Activated CD8-positive, alpha-beta memory T cell treated with anti-CD3 and anti-CD28 coated beads, Interleukin-2, amount 50 U/mL, for 24 hours (primary cell): ENCODE data around the gene SPTAN1.
"Not testable (repeated sequence)": the region's sequence is repeated elsewhere in the genome, so short reads cannot be mapped to it uniquely, and the experiment has no call there.

ENCODE experiments used
- DNase-seq: peaks from one replicate; pipeline ENCODE4 v3.0.0-alpha.2; 2020; ENCODE audit errors: extremely low read depth

Gene SPTAN1

DNA sequence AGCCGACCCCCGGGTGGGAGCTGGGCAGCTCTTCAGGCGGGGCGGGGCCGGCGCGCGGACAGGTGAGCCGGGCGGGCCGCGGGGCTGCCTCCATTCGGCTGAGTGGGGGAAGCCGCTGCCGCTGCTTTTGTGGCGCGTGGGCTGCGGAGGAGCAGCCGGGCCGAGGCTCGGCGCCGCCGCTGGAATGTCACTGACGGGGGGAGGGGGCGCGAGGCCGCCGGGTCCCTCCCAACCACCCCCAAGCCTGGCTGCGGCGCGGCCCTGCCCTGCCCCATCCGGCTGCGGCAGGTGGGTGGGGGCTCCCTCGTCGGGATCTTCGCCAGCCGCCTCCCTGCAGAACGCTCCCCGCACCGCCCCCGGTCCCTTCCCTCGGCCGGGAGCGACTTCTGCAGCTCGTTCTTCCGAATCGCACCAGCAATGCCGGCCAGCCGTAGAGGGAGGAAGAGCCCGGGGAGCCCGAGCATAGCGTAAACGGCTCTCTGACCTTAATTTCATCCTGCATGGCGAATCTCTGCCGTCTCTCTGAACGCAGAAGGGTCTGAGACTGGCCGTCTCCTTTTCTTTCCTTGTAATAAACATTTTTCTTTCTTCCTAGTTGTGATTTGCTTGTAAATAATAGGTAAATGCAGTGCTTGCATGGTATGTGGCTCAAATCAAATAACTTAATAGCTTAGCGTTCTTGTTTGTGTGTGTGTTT is 505 bp downstream of the SPTAN1 start:
- no peak for DNase-seq

DNA sequence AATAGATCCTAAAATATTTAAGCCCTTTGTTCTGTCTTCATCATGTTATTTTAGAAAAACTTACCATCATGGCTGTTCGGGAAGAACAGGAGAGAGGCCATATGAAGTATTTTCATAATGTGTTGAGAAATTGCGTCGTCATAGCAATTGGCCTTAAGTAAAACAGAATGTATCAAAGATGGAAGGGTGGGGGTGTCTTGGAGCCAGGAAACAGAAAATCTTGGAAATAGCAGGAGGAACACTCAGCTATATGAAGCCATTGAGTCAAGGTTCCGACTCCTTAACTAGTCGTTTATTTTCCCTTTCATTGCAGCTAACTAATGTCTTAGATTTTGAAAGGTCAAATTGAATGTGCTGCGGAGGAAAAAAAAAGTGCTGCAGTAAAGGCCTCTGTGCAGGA is 1.3 kb downstream of the SPTAN1 start:
- no peak for DNase-seq

DNA sequence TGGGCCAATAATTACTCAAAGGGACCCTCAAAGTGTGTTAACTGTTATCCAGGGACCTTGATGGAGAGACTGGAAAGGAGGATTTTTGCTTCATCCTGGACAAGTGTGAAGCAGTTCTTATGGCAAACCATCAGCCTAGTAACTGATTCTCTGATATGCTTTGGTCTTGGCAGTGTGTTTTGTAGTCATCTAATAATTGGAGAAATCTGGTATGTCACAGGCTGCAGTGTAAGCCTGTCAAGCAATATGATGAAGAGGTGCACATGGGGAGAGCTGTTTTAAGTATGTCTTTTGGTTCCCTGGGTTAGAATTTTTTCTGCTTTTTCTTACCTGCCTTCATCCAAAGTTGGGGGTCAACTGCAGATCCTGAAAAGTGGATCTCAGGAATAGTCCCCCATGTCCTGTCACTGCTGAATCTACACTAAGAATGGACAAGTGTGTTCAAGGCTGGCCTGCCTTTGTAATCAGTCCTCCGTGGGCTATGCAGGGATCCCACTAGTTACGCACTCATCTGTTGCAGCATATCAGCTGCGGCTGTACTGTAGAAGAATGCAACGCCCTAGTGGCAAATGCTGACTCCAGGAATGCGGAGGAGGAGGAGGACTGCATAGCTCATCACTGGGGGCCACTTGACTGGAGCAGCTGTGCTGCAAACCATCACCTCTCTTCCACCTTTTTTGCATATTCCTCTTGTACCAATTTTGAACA is 1.9 kb downstream of the SPTAN1 start:
- no peak for DNase-seq

DNA sequence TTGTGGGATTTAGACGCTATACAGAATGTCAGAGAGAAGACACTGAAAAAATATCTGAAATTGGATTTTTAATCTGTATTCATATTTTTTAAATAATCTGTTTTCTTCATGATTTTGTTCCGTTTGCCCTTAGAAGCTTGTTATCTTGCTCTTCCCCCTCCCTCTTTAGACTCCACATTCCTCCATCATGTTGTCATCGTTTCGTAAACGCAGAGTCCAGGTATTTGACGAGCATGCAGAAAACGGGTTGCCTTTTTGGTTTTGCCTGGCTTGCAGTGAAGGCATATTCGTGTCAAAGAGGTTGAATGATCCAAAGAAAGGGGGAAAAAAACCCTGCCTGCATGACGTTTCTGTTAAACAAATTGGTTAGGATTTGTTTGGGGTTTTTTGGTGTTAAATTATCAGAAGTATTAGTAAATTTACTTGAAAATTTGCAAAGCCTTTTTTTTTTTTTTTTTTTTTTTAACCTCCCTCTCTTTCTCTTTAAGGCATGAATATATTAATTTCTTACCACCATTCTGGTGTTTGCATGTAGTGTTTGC is 2.9 kb downstream of the SPTAN1 start:
- DNase-seq: no peak

DNA sequence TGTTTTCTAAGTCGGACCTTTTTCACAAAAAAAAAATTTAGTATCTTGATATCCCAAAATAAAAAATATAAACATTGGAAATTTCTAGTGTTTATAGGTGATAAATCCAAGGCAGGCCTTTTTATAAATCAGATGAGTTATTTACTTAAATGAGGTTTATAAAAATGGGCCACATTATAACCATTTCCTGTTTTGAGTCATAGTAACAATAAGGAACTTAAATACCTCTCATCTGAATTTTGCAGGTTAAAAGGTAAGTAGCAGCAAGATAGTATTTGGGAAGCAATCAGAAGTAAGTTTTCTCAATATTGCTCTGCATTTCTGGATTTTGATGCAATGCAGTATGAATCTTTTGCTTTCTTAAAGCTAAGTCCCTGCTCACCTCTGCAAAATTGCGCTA is 3.9 kb downstream of the SPTAN1 start:
- no peak for DNase-seq

DNA sequence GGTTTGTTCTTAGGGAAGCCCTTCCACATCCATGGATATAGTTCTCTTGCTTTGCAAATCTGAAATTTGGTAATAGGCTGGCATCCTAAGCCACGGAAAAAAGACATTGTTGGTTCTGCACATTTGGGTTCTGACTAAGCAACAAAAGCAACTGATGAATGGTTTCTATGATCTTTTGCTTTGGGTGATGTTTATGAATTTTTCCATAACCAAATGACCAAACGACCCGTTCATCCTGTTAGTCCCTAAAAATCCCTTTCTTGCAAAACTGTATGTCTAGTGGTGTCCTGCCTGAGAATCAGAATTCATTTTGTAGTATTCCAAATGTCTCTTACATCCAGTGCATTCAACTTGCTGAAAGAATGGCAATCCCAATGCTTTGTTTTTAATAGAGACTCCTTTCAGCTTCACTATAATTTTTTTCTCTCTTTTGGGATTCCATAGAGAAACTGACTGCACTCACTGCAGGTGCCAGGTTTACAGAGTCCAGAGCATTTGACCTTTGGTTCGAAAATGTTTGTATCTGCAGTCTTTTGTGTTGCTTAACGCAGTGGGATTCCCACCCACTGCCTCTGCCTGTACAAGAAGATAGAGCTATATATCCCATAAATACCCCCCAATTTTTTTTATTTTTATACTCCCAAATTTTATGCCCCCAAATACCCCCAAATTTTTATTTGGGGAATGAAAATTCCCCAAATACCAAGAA is 4.7 kb downstream of the SPTAN1 start:
- DNase-seq: no peak

DNA sequence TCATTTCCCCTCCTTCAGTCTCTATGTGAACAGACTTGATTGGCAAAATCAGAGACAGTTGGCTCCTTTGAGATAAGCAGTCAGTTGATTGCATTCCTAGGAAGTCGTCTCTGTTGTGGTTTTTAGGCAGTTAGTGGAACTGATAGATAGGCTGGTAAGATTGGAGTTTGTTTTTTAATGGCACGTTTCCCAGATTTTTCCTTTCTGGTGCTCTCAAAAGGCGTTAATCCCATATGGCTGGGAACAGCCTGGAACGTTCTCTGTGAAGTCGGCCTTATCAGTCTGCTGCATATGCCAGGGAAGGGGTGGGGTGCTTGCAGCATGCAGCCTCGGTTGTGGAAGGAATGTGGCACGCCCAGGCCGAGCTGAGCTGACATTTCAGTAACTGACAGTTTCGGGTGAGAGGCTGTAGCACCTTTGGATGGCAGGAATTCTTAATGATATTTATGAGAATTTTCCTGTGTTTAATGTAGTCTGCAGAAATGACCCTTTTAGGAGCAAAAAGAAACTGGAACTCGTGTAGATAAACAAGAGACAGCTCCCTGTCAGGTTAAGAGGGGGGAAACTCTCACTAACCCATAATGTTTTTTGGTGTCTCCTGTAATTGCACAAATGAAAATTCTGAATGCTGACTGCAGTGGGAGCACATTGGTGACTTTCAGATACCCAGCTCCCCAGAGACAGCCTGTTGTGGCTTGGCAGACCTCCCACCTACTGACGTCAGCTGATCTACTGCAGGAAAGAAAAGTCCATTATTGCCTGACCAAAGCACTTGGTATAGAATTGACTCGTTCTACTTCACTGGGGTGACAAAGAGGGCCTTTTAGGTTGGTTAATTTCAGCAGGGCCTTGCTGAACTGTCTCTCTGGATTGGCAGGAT is 6.3 kb downstream of the SPTAN1 start:
- peak; percentile 23 for DNase-seq

DNA sequence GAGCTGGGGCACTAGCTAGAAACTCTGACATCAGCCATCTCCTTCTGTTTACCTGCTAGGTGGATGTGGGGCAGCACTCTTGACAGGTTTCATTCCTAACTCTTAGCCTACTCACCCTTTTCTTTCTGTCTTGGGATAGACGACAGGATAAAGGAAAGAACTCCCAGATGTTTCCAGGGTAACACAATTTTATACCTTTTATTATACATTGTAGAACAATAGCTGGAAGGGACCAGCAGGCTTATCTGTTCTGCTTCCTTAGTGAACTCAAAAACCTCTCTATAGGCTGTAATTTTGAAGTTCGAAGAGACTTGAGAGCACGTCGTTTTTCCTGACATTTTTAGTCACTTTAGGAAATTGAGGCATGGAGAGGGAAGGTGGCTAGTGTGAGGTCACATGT is 13.2 kb downstream of the SPTAN1 start:
- no peak for DNase-seq

DNA sequence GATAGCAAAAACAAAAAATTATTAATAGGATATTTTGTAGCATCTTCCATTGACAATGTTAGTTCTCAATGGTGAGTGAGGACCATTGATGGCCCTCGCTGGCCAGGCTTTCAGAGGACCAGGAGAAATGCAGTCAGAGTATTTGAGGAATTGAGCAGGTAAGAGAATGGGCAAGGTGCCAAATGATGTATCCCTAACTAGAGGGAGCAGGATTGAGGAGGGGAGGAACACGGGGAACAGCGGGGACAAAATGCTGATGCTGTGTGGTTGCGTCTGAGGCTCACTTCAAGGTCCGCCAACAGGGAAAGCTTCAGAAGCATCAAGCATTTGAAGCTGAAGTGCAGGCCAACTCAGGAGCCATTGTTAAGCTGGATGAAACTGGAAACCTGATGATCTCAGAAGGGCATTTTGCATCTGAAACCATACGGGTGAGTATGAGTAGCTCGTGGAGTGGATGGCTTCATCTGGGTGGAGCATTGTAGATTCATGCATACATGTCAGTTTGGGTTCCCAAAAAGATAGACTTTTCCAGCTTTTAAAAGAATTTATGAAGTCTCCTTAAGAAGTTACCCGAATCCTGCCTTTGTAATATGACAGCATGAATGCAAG is 16.2 kb downstream of the SPTAN1 start:
- no peak for DNase-seq

DNA sequence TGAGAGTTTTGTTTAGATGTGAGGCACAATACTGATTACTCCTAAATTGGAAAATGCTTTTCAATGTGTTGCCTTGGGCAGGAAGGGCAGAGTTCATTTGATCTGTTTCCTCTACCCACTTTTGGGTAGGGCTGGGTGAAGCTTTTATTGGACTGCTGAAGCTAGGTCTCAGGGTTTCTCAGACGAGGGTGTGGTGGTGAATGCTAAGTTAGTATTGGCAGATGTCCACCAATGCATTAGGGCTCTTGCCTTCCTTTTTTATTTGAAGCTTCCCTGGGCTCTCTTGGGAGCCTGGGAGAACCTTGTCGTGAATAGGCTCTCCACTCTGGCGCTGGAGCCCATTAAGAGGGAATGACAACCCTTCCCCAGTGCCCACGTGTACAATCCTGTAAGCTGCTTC is 23.1 kb downstream of the SPTAN1 start:
- no peak for DNase-seq

DNA sequence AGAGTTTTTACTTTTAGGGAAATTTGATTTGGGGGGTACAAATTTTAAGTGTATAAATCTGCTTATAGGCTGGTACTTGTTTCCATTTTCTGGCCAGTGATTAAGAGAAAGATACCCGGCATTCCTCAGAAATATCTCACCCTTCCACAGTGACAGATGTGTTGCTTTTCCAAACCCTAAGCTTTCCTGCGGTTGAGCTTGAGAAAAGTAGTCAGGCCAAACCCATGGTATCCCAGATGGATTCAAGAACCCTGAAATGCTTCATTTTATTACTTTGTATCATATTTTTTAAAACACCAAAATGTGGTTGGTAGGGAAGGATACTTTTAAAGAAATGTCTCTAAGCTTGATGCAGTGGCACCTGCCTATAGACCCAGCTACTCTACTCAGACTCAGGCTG is 23.5 kb downstream of the SPTAN1 start:
- no peak for DNase-seq

DNA sequence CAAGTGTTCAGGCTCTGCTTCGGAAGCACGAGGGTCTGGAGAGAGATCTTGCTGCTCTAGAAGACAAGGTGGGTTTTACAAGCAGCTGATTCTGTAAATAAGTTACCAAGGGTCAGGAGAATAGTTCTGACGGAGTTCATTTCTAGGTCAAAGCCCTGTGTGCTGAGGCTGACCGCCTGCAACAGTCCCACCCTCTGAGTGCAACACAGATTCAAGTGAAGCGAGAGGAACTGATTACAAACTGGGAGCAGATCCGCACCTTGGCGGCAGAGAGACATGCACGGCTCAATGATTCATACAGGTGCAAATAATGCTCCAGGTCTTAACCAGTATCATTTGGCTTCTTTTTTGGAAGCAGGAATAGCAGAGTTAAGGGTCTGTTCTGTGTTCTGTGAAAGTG is 24.8 kb downstream of the SPTAN1 start:
- DNase-seq: no peak

DNA sequence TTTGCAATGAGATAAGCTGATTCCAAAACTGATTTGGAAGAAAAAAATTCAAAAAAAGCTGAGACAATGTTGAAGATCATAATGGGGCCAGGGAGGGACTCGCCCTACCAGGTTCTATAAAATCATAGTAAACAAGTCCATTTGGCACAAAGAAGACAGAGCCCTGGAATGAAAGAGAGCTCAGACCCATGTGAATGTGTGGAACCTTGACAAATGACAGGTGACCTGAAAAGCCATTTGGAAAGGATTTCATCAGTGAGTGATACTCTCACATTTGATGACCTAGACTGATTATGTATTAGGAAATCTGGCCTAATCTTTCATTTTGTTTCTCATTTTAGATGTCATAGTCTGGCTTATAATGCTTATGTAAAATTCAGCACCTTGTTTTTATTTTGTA is 26.8 kb downstream of the SPTAN1 start:
- DNase-seq: no peak

DNA sequence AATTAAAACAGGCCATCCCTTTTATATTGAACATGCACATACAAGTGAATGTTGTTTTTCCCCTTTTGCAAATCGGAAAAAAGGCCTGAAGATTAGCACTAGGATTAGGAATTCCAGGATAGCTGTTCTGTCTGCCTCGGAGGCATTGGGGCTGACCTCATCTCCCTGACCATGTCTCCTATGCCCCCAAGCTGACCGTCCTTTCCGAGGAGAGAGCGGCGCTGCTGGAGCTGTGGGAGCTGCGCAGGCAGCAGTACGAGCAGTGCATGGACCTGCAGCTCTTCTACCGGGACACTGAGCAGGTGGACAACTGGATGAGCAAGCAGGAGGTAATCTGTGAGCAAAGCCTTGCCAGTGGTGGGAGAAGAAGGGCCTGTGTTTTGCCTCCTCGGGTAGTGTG is 28.3 kb downstream of the SPTAN1 start:
- no peak for DNase-seq

DNA sequence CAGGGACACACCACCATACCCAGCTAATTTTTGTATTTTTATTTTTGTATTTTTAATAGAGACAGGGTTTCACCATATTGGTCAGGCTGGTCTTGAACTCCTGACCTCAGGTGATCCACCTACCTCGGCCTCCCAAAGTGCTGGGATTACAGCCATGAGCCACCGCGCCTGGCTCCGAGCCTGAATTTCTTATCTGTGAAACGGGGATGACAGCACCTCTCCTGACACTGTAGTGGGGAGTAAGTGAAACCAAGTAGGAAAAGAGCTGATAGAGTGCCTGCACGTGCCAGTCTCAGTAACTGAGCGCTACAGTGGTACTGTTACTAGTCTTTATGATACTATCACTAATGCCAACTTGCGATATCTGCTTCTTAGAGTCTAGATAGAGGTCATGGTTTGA is 32.8 kb downstream of the SPTAN1 start:
- not testable (repeated sequence) for DNase-seq

DNA sequence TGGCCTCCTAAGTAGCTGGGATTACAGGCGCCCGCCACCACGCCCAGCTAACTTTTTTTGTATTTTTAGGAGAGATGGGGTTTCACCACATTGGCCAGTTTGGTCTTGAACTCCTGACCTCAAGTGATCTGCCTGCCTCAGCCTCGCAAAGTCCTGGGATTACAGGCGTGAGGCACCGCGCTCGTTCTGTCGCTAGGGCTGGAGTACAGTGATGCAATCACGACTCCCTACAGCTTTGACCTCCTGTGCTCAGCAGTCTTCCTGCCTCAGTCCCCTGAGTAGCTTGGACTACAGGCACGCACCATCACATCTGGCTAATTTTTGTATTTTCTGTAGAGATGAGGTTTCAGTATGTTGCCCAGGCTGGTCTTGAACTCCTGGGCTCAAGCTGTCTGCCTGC is 34.5 kb downstream of the SPTAN1 start:
- DNase-seq: not testable (repeated sequence)

DNA sequence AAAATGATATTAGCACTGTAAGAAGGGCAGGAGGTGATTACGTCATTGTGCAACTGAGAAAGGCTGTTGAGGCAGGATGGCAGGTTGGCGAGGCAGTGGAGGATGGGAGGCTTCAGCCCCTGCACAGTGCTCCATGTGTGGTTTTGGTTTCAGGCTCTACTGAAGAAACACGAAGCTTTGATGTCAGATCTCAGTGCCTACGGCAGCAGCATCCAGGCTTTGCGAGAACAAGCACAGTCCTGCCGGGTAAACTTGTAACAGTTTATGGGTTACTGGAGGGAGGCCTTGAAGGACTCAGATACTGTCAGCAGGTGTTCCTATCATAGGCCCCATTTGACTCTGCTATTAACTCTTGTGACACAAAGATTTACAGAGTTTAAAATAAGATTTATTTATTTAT is 35.1 kb downstream of the SPTAN1 start:
- DNase-seq: no peak

DNA sequence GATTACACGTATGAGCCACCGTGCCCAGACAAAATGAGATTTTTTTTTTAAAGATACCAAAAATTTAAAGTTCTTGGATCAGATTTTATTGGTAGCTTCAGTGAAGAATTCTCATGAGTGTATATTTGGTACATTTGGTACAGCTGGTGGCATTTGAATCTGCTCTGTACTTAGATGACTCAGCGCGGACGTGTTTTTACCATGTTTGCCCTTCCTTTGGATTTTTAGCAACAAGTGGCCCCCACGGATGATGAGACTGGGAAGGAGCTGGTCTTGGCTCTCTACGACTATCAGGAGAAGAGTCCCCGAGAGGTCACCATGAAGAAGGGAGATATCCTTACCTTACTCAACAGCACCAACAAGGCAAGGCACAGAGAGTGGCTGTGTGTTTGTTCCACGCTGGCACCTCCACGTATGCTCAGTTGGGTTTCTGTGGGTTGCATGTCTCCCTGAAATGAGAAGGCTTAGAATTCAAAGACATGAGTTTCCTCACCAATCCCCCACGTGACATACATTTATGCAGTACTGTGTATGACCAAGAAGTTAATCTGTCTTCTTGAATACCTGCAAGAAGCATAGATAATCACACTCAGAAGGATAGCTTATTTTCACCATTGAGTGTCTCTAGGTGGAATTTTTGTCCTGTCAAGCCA is 36.3 kb downstream of the SPTAN1 start:
- DNase-seq: no peak

DNA sequence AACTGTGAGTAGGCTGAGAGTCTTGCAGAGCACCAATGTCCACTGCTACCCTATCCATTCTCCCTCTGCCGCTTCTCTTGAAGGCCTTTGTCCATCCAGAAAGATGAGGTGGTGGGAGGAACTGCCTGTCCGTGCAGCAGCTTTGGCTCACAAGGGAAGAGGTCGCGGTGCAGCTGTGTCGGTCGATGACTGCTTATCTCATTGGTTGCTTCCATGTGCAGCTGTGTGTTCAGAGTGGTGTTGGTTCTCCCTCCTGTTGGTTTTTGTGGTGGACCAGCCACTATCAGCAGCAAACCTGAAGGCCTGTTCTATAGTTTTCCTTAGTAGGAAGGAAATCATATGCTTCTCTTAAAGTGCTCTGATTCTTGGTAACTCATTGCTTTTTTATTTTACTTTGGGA is 40.7 kb downstream of the SPTAN1 start:
- no peak for DNase-seq

DNA sequence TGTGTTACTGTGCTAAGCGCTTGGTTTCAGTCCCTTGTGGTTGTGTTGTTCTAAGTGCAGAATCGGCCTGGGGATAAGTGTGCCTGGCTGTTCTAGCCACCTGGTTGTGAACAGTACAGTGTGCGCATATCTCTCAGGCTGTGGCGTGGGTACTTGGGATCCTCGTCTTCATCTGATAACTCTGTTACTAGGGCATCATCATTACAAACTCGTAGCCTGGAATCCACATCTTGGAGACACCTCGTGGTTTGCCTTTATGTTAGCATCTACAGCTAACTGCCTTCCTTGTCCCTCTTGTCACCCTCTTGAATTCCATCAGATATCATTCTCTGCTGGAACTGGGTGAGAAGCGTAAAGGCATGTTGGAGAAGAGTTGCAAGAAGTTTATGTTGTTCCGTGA is 41.5 kb downstream of the SPTAN1 start:
- DNase-seq: no peak

DNA sequence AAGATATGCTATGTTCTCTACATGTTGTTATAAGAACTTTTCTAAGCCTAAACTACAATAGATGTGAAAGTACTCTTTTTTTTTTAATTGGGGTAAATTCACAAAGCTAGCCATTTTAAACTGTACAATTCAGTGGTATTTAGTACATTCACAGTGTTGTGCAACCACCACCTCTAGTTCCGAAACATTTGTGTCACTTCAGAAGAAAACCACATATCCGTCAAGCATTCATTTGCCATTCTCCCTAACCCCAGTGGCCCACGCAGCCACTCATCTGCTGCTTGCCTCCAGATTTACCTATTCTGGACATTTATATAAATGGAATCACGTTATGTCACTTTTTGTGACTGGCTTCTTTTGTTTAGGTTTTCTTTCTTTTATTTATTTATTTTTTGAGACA is 43.1 kb downstream of the SPTAN1 start:
- no peak for DNase-seq
